HepG2 (cell line): ENCODE measurements around the gene C2. TPM values are rescaled to one million over a fixed set of nuclear protein-coding genes. Genes with fewer than 3 reads are reported as not detected.

Experiments
- AFF4 ChIP-seq: sonication (generic); formaldehyde crosslinking; IDR thresholded peaks from 2 replicates; pipeline ENCODE4 v1.4.0; 2020; ENCODE audit warnings: missing genetic modification reagents
- AKAP8 ChIP-seq: sonication (generic); formaldehyde crosslinking; IDR thresholded peaks from 2 replicates; pipeline ENCODE4 v1.5.1; 2020; ENCODE audit warnings: mild to moderate bottlenecking, missing genetic modification reagents
- CREB1 ChIP-seq, 2 experiments: fragments of 450-650 bp in 1 of 2; IDR thresholded peaks; 2 replicates each; pipeline ENCODE4 v1.6.1; 2016 to 2017; ENCODE audit warnings: control low read depth in 1 of 2, mild to moderate bottlenecking in 1 of 2, missing compliant biosample characterization in 1 of 2, missing genetic modification characterization in 1 of 2
- HHEX ChIP-seq: IDR thresholded peaks from 2 replicates; pipeline ENCODE4 v1.6.1; 2016; ENCODE audit warnings: control low read depth
- MAFK ChIP-seq, 2 experiments: IDR thresholded peaks in 1 of 2; conservative IDR thresholded peaks in 1 of 2; 2 replicates each; pipeline ENCODE4 v1.6.1; 2011; ENCODE audit warnings: improper control_type of control experiment in 2 of 2, low read length in 2 of 2
- PAF1 ChIP-seq: IDR thresholded peaks from 2 replicates; pipeline ENCODE4 v1.6.1; 2016; ENCODE audit warnings: missing genetic modification reagents, missing compliant biosample characterization
- PRDM4 ChIP-seq: sonication (generic); formaldehyde crosslinking; IDR thresholded peaks from 2 replicates; pipeline ENCODE4 v1.9.0; 2021; ENCODE audit warnings: missing genetic modification reagents, borderline replicate concordance
- SRSF4 ChIP-seq: fragments of 200-400 bp; formaldehyde crosslinking; IDR thresholded peaks from one replicate; pipeline ENCODE4 v1.6.1; 2018; ENCODE audit warnings: mild to moderate bottlenecking, low read depth, low read length, moderate library complexity; ENCODE audit not compliant: poor library complexity, severe bottlenecking
- TBX2 ChIP-seq: sonication (generic); formaldehyde crosslinking; IDR thresholded peaks from 2 replicates; pipeline ENCODE4 v1.5.0; 2020; ENCODE audit warnings: missing genetic modification reagents, mild to moderate bottlenecking, borderline replicate concordance
- TRIM24 ChIP-seq: sonication (generic); formaldehyde crosslinking; IDR thresholded peaks from 2 replicates; pipeline ENCODE4 v1.8.0; 2022; ENCODE audit warnings: mild to moderate bottlenecking, missing genetic modification reagents
- UBTF ChIP-seq: sonication (generic); formaldehyde crosslinking; IDR thresholded peaks from 2 replicates; pipeline ENCODE4 v1.4.0; 2020; ENCODE audit warnings: mild to moderate bottlenecking, missing genetic modification reagents
- ZNF143 ChIP-seq: sonication (generic); formaldehyde crosslinking; IDR thresholded peaks from 2 replicates; pipeline ENCODE4 v1.4.0; 2020; ENCODE audit warnings: missing genetic modification reagents
- ZNF280B ChIP-seq: sonication (generic); formaldehyde crosslinking; IDR thresholded peaks from 2 replicates; pipeline ENCODE4 v1.5.0; 2020; ENCODE audit warnings: missing genetic modification reagents, mild to moderate bottlenecking, borderline replicate concordance
- ZNF879 ChIP-seq: sonication (generic); formaldehyde crosslinking; IDR thresholded peaks from 2 replicates; pipeline ENCODE4 v1.8.1; 2023; ENCODE audit warnings: missing genetic modification reagents
- polyA plus RNA-seq, 8 experiments: library from polyadenylated mRNA; depleted of rRNA in 3 of 8; stranded (reverse) in 7 of 8; unstranded in 1 of 8; fragments of >200 nt; fragmentation: Illumina TruSeq in 4 of 8; extraction: Trizol in 4 of 8; gene quantifications; 2 replicates each; pipeline versions ENCODE4 v1.2.1 to v1.2.3, GENCODE V29; 2011 to 2016; ENCODE audit warnings: low read depth in 4 of 8, missing spikeins in 1 of 8, mixed read lengths in 1 of 8; ENCODE audit not compliant: insufficient read depth in 1 of 8
- total RNA-seq, 5 experiments: library from RNA; depleted of rRNA; stranded (reverse); fragments of >200 nt; fragmentation: Illumina TruSeq; extraction: Trizol; gene quantifications; 2 replicates each; pipeline ENCODE4 v1.2.3, GENCODE V29; 2016; ENCODE audit warnings: low read depth in 1 of 5
- TF ChIP-seq, protein P1 (sequence below): sonication (generic); formaldehyde crosslinking; IDR thresholded peaks from 2 replicates; pipeline ENCODE4 v1.4.0; 2020; ENCODE audit warnings: mild to moderate bottlenecking, missing genetic modification reagents

Gene C2
- total and polyA plus RNA-seq, 2 of the 13 experiments (the other 11 are each of a cell fraction or from before 2014, with no cell fraction given), result 165 to 307 TPM

GRCh38 chr6:31945507-31946369 is 18.2 kb downstream of the C2 start, which contains the start of gene CFB (continued):
- TF ChIP-seq ZNF143 (CRISPR knock-in tag) (peak; percentile 36; the same call in 1 of the 2 replicates), PRDM4 (CRISPR knock-in tag) (no peak), TBX2 (CRISPR knock-in tag) (peak; percentile 84), CREB1 (IDR thresholded peaks at IDR 0.05) (peak; percentile 37; the same call in 1 of the 2 replicates), CREB1 (CRISPR knock-in tag; IDR thresholded peaks at IDR 0.05) (peak; percentile 89), ZNF280B (CRISPR knock-in tag) (no peak; the same call in 1 of the 2 replicates), AKAP8 (CRISPR knock-in tag) (peak; percentile 64), TRIM24 (peak; percentile 48; the same call in 1 of the 2 replicates), AFF4 (CRISPR knock-in tag) (no peak; the same call in 1 of the 2 replicates), HHEX (peak; percentile 58; the same call in 1 of the 2 replicates), UBTF (peak; percentile 77), PAF1 (CRISPR knock-in tag) (peak; percentile 65), MAFK (conservative IDR thresholded peaks at IDR 0.05 in 1 of 2, IDR thresholded peaks at IDR 0.05 in 1 of 2; ENCODE audit: low read length in 2 of 2) (0 out of 4 replicates have a peak, but pooled peaks of 1 of the 2 experiments have one; percentile 14), SRSF4 (no peak), ZNF879 (CRISPR knock-in tag) (no peak)
- TF ChIP-seq, protein P1, sequence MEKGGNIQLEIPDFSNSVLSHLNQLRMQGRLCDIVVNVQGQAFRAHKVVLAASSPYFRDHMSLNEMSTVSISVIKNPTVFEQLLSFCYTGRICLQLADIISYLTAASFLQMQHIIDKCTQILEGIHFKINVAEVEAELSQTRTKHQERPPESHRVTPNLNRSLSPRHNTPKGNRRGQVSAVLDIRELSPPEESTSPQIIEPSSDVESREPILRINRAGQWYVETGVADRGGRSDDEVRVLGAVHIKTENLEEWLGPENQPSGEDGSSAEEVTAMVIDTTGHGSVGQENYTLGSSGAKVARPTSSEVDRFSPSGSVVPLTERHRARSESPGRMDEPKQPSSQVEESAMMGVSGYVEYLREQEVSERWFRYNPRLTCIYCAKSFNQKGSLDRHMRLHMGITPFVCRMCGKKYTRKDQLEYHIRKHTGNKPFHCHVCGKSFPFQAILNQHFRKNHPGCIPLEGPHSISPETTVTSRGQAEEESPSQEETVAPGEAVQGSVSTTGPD (CRISPR knock-in tag), result peak; percentile 48; the same call in 1 of the 2 replicates
